Measurements from ENCODE around the gene NDEL1. TPM values are rescaled to one million over a fixed set of nuclear protein-coding genes. Genes with fewer than 3 reads are reported as not detected.

NDEL1 gene
- total and polyA plus RNA-seq, 9 of the 15 experiments (the other 6 are each of a cell fraction or from before 2014, with no cell fraction given): 0.86 to 30.5 (median 22.7) TPM

DNA sequence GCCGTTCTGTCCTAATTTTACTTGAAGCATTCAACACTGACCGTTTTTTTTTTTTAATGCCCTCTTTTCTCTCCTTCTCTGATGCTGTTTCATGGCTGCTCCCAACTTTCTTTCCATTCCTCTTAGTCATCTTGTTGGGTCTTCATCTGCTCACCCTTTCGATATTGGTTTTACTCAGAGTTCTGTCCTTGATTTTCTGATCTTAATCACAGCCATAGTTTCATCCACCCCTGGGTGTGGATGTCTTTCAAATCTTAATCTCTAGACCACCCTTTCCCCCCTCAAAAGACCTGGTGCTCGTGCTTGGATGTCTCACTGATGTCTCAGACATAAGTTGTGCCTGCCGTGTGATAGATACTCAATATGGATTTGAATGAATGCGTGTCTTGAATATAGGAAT is 22.4 kb downstream of the NDEL1 start:
- Histone ChIP-seq H3K9me1 (ENCODE audit: control insufficient read depth, insufficient read depth, low read length) (no peaks in the 10 kb centered on the region), H3K79me2 (ENCODE audit: control insufficient read depth, insufficient read depth, low read length) (no peaks in the 10 kb centered on the region), H3K9me3 (replicated peaks; ENCODE audit: control insufficient read depth, insufficient read depth, low read depth, low read length) (no peaks in the 10 kb centered on the region), H3K4me2 (ENCODE audit: insufficient read depth, low read length) (no peak overlapping the region), H3K27ac (ENCODE audit: extremely low read depth, low read depth, low read length) (no peak overlapping the region), H4K20me1 (replicated peaks; ENCODE audit: control insufficient read depth, insufficient read depth, low read length) (no peaks in the 10 kb centered on the region; the same call in none of the 2 replicates), H3K27me3 (ENCODE audit: control insufficient read depth in 2 of 2, insufficient read depth in 2 of 2, low read length in 2 of 2) (no peaks in the 10 kb centered on the region), H2AFZ (ENCODE audit: low read depth, low read length) (no peak overlapping the region), H3K9ac (ENCODE audit: insufficient read depth in 1 of 2, low read depth in 2 of 2, low read length in 2 of 2) (no peak overlapping the region), H3K36me3 (ENCODE audit: control insufficient read depth, insufficient read depth, low read length) (peaks cover 81% of the 10 kb centered on the region), H3K4me3 (no peak overlapping the region), H3K4me1 (replicated peaks in 1 of 2; ENCODE audit: control insufficient read depth in 2 of 2, insufficient read depth in 2 of 2, low read length in 2 of 2) (no peaks in the 10 kb centered on the region)
- no peak for ATAC-seq
- in situ Hi-C loops (cut with MboI) (no loop called here), intact Hi-C loops (cut with micrococcal nuclease) (no loop called here)
- 90% methylated on average over 4 of the region's 6 CpGs for WGBS (ENCODE audit: insufficient coverage, low coverage, missing lambda C conversion rate)
- no TSS peak for BruUV-seq (replicated peaks)
- POLR2A ChIA-PET: interaction anchor here (0.9 to 1.4 kb wide), 3 partner anchors 13 to 38 kb away, joined by 3 to 4 read pairs (median 3); no protein-coding TSS in a partner anchor
- FAIRE-seq: no peak
- CTCF ChIA-PET (ENCODE audit: low intra/inter-chr PET ratio): no interaction called here
- DNase-seq (ENCODE audit: extremely low read depth in 1 of 4, low spot score in 3 of 4): no peak
- TF ChIP-seq ZNF121 (CRISPR knock-in tag; conservative IDR thresholded peaks at IDR 0.05) (no peak), BACH1 (tag; IDR thresholded peaks at IDR 0.05) (no peak), SNIP1 (IDR thresholded peaks at IDR 0.05; ENCODE audit: low read depth) (no peak), COPS2 (conservative IDR thresholded peaks at IDR 0.05) (no peak), NBN (IDR thresholded peaks at IDR 0.05; ENCODE audit: low read depth) (no peak), DMBX1 (CRISPR knock-in tag; IDR thresholded peaks at IDR 0.05; ENCODE audit: borderline replicate concordance) (no peak), CHD4 (IDR thresholded peaks at IDR 0.05; ENCODE audit: insufficient read depth, insufficient replicate concordance, low read depth, low read length, poor library complexity, severe bottlenecking) (no peak), NONO (IDR thresholded peaks at IDR 0.05; ENCODE audit: low read depth in 2 of 2, low read length in 1 of 2) (no peak), ZNF79 (CRISPR knock-in tag; IDR thresholded peaks at IDR 0.05; ENCODE audit: low read depth) (no peak)
- TF ChIP-seq, protein P1, sequence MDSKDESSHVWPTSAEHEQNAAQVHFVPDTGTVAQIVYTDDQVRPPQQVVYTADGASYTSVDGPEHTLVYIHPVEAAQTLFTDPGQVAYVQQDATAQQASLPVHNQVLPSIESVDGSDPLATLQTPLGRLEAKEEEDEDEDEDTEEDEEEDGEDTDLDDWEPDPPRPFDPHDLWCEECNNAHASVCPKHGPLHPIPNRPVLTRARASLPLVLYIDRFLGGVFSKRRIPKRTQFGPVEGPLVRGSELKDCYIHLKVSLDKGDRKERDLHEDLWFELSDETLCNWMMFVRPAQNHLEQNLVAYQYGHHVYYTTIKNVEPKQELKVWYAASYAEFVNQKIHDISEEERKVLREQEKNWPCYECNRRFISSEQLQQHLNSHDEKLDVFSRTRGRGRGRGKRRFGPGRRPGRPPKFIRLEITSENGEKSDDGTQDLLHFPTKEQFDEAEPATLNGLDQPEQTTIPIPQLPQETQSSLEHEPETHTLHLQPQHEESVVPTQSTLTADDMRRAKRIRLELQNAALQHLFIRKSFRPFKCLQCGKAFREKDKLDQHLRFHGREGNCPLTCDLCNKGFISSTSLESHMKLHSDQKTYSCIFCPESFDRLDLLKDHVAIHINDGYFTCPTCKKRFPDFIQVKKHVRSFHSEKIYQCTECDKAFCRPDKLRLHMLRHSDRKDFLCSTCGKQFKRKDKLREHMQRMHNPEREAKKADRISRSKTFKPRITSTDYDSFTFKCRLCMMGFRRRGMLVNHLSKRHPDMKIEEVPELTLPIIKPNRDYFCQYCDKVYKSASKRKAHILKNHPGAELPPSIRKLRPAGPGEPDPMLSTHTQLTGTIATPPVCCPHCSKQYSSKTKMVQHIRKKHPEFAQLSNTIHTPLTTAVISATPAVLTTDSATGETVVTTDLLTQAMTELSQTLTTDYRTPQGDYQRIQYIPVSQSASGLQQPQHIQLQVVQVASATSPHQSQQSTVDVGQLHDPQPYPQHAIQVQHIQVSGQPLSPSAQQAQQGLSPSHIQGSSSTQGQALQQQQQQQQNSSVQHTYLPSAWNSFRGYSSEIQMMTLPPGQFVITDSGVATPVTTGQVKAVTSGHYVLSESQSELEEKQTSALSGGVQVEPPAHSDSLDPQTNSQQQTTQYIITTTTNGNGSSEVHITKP (IDR thresholded peaks at IDR 0.05; ENCODE audit: partially characterized antibody): no peak
- TF ChIP-seq, protein P2, sequence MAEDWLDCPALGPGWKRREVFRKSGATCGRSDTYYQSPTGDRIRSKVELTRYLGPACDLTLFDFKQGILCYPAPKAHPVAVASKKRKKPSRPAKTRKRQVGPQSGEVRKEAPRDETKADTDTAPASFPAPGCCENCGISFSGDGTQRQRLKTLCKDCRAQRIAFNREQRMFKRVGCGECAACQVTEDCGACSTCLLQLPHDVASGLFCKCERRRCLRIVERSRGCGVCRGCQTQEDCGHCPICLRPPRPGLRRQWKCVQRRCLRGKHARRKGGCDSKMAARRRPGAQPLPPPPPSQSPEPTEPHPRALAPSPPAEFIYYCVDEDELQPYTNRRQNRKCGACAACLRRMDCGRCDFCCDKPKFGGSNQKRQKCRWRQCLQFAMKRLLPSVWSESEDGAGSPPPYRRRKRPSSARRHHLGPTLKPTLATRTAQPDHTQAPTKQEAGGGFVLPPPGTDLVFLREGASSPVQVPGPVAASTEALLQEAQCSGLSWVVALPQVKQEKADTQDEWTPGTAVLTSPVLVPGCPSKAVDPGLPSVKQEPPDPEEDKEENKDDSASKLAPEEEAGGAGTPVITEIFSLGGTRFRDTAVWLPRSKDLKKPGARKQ (CRISPR knock-in tag; IDR thresholded peaks at IDR 0.05): no peak
- TF ChIP-seq, protein P3, sequence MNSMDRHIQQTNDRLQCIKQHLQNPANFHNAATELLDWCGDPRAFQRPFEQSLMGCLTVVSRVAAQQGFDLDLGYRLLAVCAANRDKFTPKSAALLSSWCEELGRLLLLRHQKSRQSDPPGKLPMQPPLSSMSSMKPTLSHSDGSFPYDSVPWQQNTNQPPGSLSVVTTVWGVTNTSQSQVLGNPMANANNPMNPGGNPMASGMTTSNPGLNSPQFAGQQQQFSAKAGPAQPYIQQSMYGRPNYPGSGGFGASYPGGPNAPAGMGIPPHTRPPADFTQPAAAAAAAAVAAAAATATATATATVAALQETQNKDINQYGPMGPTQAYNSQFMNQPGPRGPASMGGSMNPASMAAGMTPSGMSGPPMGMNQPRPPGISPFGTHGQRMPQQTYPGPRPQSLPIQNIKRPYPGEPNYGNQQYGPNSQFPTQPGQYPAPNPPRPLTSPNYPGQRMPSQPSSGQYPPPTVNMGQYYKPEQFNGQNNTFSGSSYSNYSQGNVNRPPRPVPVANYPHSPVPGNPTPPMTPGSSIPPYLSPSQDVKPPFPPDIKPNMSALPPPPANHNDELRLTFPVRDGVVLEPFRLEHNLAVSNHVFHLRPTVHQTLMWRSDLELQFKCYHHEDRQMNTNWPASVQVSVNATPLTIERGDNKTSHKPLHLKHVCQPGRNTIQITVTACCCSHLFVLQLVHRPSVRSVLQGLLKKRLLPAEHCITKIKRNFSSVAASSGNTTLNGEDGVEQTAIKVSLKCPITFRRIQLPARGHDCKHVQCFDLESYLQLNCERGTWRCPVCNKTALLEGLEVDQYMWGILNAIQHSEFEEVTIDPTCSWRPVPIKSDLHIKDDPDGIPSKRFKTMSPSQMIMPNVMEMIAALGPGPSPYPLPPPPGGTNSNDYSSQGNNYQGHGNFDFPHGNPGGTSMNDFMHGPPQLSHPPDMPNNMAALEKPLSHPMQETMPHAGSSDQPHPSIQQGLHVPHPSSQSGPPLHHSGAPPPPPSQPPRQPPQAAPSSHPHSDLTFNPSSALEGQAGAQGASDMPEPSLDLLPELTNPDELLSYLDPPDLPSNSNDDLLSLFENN (IDR thresholded peaks at IDR 0.05; ENCODE audit: low read depth in 2 of 2, low read length in 2 of 2): no peak

Measured in K562 (cell line).